Colonic mucosa (tissue), 4 donors: Measurements from ENCODE around the gene SKOR1. TPM values are rescaled to one million over a fixed set of nuclear protein-coding genes. Genes with fewer than 3 reads are reported as not detected.

Source experiments
- DNase-seq: peaks from one replicate; pipeline ENCODE4 v3.0.0-alpha.2; 2020
- H3K27ac ChIP-seq: fragments of 200-600 bp; one replicate; pipeline ENCODE4 v1.8.0; 2021
- H3K27me3 ChIP-seq: fragments of 200-600 bp; one replicate; pipeline ENCODE4 v1.8.0; 2021
- H3K36me3 ChIP-seq: fragments of 200-600 bp; one replicate; pipeline ENCODE4 v1.8.0; 2021
- H3K4me1 ChIP-seq: fragments of 200-600 bp; one replicate; pipeline ENCODE4 v1.8.0; 2021; ENCODE audit warnings: mild to moderate bottlenecking
- H3K4me3 ChIP-seq: fragments of 200-600 bp; one replicate; pipeline ENCODE4 v1.8.0; 2021
- H3K9ac ChIP-seq, 2 donors: one replicate each; pipeline ENCODE4 v1.7.0; 2013; ENCODE audit warnings: control low read depth in 2 of 2, low read depth in 2 of 2, low read length in 2 of 2
- H3K9me3 ChIP-seq: fragments of 200-600 bp; one replicate; pipeline ENCODE4 v1.8.0; 2021
- CTCF ChIP-seq: fragments of 200-600 bp; IDR thresholded peaks from one replicate; pipeline ENCODE4 v1.8.0; 2022; ENCODE audit warnings: antibody characterized with exemption, mild to moderate bottlenecking
- intact Hi-C: fragments of 100-400 bp; cut with DNase I; formaldehyde crosslinking; loops from one replicate; pipeline ENCODE4 v1.14.1; 2022
- total RNA-seq, 2 donors: library from RNA; stranded (reverse); fragmentation: NEBNext Ultra II Directional in 1 of 2; extraction: Animal tissue kit (Norgen Biotek cat#: 25700) in 1 of 2; gene quantifications; one replicate each; pipeline ENCODE4 v1.2.1, GENCODE V29; 2021
- donor health status: healthy.
- donor health status: DM: no; HTN: no; CAD: no.
- donor health status: DM: no; HTN: no; CAD: no.

SKOR1 gene
- total RNA-seq, 2 donors from 2014 or later = 0.10 to 0.19 TPM

- TF ChIP-seq CTCF = no peak
- Histone ChIP-seq H3K27me3 (peaks cover 67% of the 10 kb centered on the region), H3K27ac (no peak overlapping the region), H3K4me3 (no peak overlapping the region), H3K9ac (no peak overlapping the region), H3K9me3 (no peaks in the 10 kb centered on the region), H3K36me3 (no peaks in the 10 kb centered on the region), H3K4me1 (peaks cover 6% of the 10 kb centered on the region)
- peak; percentile 42 for DNase-seq
- intact Hi-C loops = no loop called here
Measured at GRCh38 chr15:67820992-67821783, 4.1 kb upstream of the SKOR1 start.

- intact Hi-C loops = no loop called here
- TF ChIP-seq CTCF = no peak
- Histone ChIP-seq H3K9me3 (no peaks in the 10 kb centered on the region), H3K4me1 (peaks cover 6% of the 10 kb centered on the region), H3K27ac (no peak overlapping the region), H3K4me3 (no peak overlapping the region), H3K36me3 (no peaks in the 10 kb centered on the region), H3K9ac (no peak overlapping the region), H3K27me3 (peaks cover 75% of the 10 kb centered on the region)
- no peak for DNase-seq
Measured at GRCh38 chr15:67821784-67822440, 3.4 kb upstream of the SKOR1 start.

- TF ChIP-seq CTCF = no peak
- no peak overlapping the region for H3K27ac ChIP-seq
- no peak for DNase-seq
- H3K4me3 ChIP-seq = no peak overlapping the region
- no peaks in the 10 kb centered on the region for H3K36me3 ChIP-seq
- H3K9ac ChIP-seq = no peak overlapping the region
- intact Hi-C loops = no loop called here
- H3K9me3 ChIP-seq = no peaks in the 10 kb centered on the region
- peaks cover 83% of the 10 kb centered on the region for H3K27me3 ChIP-seq
- H3K4me1 ChIP-seq = peaks cover 7% of the 10 kb centered on the region
Measured at GRCh38 chr15:67822537-67823313, 2.6 kb upstream of the SKOR1 start.

- Histone ChIP-seq H3K9ac (no peak overlapping the region), H3K36me3 (no peaks in the 10 kb centered on the region), H3K27me3 (peaks cover 91% of the 10 kb centered on the region), H3K4me1 (peaks cover 15% of the 10 kb centered on the region), H3K4me3 (peak overlapping the region; percentile 23), H3K27ac (no peak overlapping the region), H3K9me3 (no peaks in the 10 kb centered on the region)
- TF ChIP-seq CTCF = no peak
- no peak for DNase-seq
- intact Hi-C loops = no loop called here
Measured at GRCh38 chr15:67823314-67824196, 1.8 kb upstream of the SKOR1 start.
